Measurements from ENCODE around the gene DBNL. TPM values are rescaled to one million over a fixed set of nuclear protein-coding genes. Genes with fewer than 3 reads are reported as not detected.

Gene DBNL
- total and polyA plus RNA-seq, 8 donors: 22.1 to 53.7 (median 34.7) TPM

DNA sequence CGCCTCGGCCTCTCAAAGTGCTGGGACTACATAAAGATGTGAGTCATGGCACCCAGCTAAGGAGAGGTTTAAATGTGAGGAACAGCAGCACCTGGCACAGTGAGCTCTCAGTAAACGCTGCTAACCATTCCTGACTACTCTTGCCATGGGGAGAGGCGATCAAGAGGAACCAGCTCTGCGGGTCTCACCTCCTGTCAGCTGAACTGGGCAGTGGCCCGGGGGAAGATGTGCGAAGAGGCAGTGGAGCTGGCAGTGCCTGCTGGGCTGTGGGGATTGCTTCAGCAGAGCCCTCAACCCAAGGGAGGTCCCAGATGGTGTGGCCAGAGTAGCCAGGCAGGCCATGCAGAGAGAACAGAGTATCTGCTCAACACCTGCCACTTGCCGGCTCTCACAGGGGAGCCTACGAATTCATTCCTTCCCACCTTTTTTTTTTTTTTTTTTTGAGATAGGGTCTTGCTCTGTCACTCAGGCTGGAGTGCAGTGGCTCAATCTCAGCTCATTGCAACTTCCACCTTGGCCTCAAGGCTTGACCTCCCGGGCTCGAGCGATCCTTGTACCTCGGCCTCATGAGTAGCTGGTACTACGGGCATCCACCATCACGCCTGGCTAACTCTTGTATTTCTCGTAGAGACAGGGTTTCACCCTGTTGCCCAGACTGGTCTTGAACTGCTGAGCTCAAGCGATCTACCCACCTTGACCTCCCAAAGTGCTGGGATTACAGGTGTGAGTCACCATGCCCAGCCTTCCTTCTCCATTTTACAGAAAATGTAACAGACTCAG is 31.0 kb downstream of the DBNL start:
- intact Hi-C loops (cut with DNase I): no loop called here
- no peak for ATAC-seq
- Histone ChIP-seq H3K36me3 (peaks cover 0 to 33% (median 13%) of the 10 kb centered on the region in 3 donors), H3K4me1 (no peaks in the 10 kb centered on the region), H3K4me3 (no peak overlapping the region), H3K27me3 (no peaks in the 10 kb centered on the region), H3K9me3 (no peaks in the 10 kb centered on the region), H3K27ac (no peak overlapping the region)
- DNase-seq: peak in 1 of 6 donors; percentile 40
- FAIRE-seq: no peak
- TF ChIP-seq, protein P1, sequence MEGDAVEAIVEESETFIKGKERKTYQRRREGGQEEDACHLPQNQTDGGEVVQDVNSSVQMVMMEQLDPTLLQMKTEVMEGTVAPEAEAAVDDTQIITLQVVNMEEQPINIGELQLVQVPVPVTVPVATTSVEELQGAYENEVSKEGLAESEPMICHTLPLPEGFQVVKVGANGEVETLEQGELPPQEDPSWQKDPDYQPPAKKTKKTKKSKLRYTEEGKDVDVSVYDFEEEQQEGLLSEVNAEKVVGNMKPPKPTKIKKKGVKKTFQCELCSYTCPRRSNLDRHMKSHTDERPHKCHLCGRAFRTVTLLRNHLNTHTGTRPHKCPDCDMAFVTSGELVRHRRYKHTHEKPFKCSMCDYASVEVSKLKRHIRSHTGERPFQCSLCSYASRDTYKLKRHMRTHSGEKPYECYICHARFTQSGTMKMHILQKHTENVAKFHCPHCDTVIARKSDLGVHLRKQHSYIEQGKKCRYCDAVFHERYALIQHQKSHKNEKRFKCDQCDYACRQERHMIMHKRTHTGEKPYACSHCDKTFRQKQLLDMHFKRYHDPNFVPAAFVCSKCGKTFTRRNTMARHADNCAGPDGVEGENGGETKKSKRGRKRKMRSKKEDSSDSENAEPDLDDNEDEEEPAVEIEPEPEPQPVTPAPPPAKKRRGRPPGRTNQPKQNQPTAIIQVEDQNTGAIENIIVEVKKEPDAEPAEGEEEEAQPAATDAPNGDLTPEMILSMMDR (IDR thresholded peaks at IDR 0.05): no peak
- 95 to 96% methylated on average over 17 of the region's 17 CpGs for WGBS, 2 donors

DNA sequence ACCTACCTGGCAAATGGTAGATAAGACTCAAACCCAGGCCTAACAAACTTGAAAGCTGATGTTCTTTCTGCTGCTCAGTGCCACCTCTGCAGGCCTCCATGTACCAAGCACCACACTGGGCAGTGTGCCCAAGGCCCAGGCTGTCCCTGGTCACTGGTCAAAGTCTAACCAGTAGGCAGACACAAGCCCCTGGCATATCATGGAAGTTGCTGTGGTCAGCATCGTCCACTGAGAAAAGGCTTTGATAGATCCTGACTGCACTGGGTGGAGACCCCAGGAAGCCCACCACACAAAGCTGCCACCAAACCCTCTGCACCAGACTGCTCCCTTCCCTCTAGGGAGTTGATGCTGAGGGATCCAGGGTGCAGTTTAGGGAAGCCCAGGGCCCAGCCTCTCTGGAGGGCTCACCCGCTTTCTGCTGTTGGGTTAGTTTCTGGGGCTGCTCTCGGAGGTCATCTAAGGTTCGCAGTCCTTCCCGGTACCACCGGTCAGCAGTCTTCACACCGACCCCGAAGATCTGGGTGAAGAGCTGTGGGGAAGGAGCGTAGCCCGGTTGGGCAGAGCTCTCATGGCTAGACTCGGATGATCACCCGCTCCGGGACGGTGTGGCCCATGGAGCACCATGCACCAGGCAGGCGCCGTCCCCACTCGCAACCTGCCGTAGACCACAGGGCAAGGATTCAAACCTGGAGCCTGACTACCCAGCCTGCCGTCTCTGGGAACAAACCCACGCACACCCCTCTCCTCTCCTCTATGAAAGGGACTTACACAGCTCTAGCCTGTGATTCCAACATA is 31.8 kb downstream of the DBNL start:
- intact Hi-C loops (cut with DNase I): no loop called here
- Histone ChIP-seq H3K4me3 (no peak overlapping the region), H3K4me1 (peaks cover 0 to 3% (median 0%) of the 10 kb centered on the region in 3 donors), H3K27me3 (no peaks in the 10 kb centered on the region), H3K9me3 (no peaks in the 10 kb centered on the region), H3K27ac (no peak overlapping the region), H3K36me3 (peaks cover 0 to 33% (median 13%) of the 10 kb centered on the region in 3 donors)
- 88 to 93% methylated on average over 20 of the region's 20 CpGs for WGBS, 2 donors
- TF ChIP-seq, protein P1 (IDR thresholded peaks at IDR 0.05): no peak
- DNase-seq: peak; percentile 60 to 88 (median 72)
- FAIRE-seq: no peak
- peak; percentile 43 to 78 (median 66) for ATAC-seq

DNA sequence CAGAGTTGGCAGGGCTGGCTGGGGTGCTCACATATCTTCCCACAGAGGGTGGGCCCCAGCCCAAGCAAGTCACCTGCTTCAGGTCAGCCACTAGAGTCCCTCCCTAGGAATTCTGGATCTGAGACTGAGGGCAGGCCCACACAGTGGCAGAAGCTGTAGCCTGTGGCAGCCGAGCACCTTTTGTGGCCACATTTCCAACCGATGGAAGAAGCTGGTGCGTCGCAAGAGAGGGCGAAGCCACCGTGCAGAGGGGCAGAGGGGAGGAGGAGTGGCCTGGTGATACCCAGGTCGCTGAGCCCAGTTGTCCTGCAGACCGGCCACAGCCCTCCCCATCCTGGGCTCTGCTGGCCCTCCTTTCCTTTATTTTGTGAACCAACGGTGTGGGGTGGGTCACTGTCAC is 32.6 kb downstream of the DBNL start:
- peaks cover 0 to 33% (median 13%) of the 10 kb centered on the region in 3 donors for H3K36me3 ChIP-seq
- H3K4me1 ChIP-seq: peaks cover 0 to 6% (median 0%) of the 10 kb centered on the region in 3 donors
- intact Hi-C loops (cut with DNase I): no loop called here
- H3K9me3 ChIP-seq: no peaks in the 10 kb centered on the region
- TF ChIP-seq, protein P1 (IDR thresholded peaks at IDR 0.05): no peak
- no peaks in the 10 kb centered on the region for H3K27me3 ChIP-seq
- H3K27ac ChIP-seq: no peak overlapping the region
- no peak overlapping the region for H3K4me3 ChIP-seq
- FAIRE-seq (no peak), DNase-seq (peak in 1 of 6 donors; percentile 52), ATAC-seq (no peak)
- WGBS, 2 donors: 91 to 92% methylated on average over 9 of the region's 9 CpGs

DNA sequence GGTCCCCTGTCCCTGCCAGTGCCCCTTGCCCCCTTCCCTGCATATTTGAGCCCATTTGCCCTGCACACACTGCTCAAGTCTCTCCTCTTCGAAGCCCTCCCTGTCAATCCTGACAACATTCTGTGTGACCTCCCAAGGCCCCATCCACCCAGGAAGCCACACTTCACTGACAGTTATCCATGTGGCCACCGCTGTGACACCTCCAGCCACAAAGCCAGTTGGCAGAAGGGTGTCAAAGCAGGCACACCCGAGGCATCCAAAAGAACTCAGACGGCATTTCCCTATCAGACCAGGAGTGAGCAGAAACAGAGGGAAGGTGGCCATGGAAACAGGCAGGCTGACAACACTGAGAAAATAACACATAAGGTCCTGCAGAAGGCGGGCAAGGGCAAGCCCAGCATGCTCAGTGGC is 33.2 kb downstream of the DBNL start:
- no peak overlapping the region for H3K4me3 ChIP-seq
- ATAC-seq (no peak), FAIRE-seq (no peak), DNase-seq (peak in 1 of 6 donors; percentile 30)
- H3K27me3 ChIP-seq: no peaks in the 10 kb centered on the region
- H3K27ac ChIP-seq: no peak overlapping the region
- peaks cover 0 to 6% (median 0%) of the 10 kb centered on the region in 3 donors for H3K4me1 ChIP-seq
- H3K9me3 ChIP-seq: no peaks in the 10 kb centered on the region
- intact Hi-C loops (cut with DNase I): no loop called here
- 87 to 93% methylated on average over 5 of the region's 5 CpGs for WGBS, 2 donors
- TF ChIP-seq, protein P1 (IDR thresholded peaks at IDR 0.05): no peak
- H3K36me3 ChIP-seq: peaks cover 0 to 31% (median 13%) of the 10 kb centered on the region in 3 donors

Measured in pancreas (tissue), 10 donors.